GM19455 (cell line): ENCODE results near the gene AHNAK2.

Source experiments
- ATAC-seq: cut with Tn5 transposase; IDR thresholded peaks from one replicate; pipeline ENCODE4 v1.9.1; 2021; ENCODE audit not compliant: unreplicated experiment

Gene AHNAK2

DNA sequence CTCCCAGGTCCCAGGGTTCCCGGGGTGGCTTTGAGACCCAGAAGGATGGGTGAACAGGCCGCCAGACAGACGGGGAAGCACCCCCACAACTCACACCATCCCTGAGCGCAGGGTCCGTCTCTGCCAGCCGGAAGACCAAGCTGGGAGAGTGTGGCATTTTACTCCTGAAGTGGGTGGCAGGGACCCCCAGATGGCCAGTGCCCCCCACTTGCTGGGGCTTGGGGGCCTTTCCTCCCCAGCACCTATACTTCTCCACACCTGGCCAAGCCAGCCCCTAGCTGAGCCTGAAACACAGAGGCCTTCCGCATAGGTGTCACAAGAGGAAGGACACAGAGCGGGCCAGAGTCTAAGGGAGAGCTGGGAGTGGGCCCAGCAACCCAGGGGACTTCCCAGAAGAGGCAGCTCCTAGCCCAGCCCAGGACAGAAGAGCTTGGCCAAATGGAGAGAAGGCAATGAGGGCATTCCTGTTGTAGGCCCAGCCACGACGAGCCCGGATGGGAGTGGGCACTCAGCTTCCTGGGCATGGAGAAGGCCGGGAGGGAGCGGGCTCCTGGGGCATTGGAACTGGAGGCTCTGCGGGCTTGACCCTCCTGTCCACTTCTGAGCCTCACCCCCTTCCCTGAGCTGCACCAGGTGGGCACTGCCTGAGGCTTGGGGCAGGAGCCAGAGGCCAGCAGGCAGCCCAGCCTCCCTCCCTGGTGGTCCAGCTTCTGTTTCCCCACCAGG, 3.3 kb downstream of the AHNAK2 start:
- ATAC-seq: no peak

GRCh38 chr14:104974146-104974541, 4.0 kb downstream of the AHNAK2 start:
- ATAC-seq: no peak

DNA sequence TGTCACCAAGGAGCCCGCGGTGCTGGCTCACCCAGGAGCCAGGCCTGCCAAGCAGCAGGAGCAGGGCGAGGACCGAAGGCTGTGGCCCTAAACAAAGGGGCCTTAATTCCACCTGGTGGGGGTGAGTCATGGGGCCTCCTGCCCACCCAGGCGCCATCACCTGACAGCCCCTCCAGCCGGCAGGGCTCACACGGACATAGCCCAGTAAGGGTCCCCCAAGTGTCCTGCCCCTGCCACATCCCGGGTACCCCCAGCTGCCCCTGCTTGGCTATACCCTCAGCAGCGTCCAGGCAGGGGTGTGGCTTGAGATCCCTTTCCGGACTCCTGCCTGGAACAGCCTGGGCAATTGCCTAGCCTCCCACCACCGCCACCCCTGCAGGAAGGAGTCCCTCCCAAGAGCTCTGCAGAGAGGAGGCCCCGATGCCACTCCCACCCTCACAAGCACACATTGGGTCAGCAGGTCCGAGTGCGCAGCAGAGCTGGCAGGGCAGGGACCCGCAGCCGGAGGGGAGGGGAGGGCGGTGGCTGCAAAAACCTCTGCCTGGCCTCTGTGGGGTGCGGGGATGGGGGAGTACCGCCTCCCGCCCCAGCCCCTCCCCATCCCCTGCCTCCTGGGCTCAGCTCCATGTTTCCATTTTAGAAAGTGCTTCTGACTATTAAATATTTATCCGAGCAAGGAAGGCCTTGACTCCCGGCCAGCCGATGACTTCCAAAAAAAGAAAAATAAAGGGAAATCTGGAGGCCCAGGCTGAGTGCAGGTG, 4.6 kb downstream of the AHNAK2 start:
- no peak for ATAC-seq

- no peak for ATAC-seq
These were observed 5.1 kb downstream of the AHNAK2 start for GRCh38 chr14:104973135-104973384.

GRCh38 chr14:104972301-104973134, 5.7 kb downstream of the AHNAK2 start:
- ATAC-seq: no peak

DNA sequence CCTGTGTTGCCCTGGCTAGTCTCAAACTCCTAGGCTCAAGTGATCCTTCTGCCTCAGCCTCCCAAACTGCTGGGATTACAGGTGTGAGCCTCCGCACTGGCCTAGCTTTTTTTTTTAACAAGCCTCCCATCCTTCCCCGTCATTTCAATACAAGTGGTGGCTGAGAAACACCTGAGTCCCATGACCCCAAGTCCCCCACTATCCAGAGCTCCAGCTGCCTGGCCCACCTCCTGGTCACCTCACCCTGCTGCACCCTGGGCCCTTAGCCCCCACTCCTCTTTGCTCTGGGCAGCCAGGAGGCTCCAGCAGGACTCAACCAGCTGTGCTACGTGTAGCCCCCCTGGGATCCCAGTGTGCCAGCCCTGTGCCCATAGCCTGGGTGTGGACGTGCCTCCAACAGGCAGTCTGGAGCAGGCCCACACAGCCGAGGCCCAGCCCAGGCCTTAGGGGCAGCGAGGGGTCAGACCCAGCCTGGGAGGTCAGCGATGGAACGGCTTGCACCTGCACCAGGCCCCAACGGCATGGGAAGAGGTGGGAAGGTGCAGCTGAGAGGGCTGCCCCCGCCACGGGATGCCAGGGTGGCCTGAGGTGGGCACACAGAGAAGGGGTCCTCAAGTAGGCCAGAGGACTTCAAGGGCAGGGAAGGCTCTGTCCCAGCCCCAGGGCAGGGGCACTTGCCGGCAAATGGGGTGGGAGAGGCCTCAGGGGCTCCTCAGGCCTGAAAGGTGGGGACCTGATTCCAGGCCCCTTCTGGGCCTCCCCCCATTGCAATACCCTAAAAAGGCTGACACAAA, 6.5 kb downstream of the AHNAK2 start:
- no peak for ATAC-seq

- ATAC-seq: no peak
These were observed 7.7 kb downstream of the AHNAK2 start for GRCh38 chr14:104970231-104971068.

- ATAC-seq: no peak
These were observed 8.4 kb downstream of the AHNAK2 start for GRCh38 chr14:104969741-104970230.

- ATAC-seq: no peak
These were observed 9.4 kb downstream of the AHNAK2 start for GRCh38 chr14:104968541-104969401.

DNA sequence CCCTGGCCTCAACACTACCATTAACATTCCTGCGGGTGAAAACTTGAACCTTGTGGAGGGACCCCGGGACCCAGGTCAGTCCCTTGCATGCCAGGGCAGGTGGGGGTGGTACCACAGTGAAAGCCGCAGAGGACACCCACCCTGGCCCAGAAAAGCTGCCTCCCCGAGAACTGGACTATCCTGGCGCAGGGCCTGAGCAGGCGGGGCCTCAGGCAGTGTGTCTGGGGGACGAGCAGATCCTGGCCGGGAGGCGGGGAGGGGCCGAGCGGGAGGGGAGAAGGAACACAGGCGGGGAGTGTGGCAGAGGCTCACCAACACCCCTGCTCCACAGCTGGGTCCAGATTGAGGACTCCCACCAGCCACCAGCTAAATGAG, 10.0 kb downstream of the AHNAK2 start:
- no peak for ATAC-seq

DNA sequence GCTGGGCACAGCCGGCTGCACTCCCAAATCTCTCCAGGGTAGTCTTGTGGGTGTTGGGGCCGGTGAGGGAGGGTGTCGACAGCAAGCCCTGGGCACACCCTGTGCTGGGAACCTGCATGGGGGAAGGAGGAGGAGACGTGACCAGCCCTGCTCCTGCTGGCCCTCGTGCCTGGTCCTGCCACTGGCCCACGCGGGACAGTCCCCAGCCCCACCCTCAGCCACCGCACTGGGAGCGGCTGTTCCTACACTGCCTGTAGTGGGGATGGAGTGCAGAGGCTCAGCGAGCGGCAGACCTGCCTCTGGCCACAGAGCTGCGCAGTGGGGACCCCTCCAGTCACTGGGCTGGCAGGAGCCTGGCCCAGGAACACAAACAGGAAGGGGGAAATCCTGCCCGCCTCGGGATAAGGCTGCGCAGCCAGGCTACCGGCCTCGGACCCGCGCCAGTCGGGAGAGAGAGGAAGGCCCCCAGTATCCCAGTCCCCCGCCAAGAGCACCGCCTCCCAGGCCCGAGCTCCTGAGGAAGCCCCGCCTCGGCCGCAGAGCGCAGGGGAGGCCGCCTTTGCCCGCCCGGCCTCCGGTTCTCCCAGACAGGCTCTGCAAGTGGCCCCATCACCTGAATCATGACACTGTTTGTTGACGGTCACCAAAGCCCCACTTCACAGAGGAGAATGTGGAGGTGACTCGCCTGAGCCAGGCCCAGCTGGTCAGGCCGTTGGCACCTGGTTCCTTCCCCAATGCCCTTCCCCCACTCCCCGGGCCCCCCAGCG, 10.6 kb downstream of the AHNAK2 start:
- ATAC-seq: no peak

- no peak for ATAC-seq
These were observed 11.2 kb downstream of the AHNAK2 start for GRCh38 chr14:104966981-104967385.

DNA sequence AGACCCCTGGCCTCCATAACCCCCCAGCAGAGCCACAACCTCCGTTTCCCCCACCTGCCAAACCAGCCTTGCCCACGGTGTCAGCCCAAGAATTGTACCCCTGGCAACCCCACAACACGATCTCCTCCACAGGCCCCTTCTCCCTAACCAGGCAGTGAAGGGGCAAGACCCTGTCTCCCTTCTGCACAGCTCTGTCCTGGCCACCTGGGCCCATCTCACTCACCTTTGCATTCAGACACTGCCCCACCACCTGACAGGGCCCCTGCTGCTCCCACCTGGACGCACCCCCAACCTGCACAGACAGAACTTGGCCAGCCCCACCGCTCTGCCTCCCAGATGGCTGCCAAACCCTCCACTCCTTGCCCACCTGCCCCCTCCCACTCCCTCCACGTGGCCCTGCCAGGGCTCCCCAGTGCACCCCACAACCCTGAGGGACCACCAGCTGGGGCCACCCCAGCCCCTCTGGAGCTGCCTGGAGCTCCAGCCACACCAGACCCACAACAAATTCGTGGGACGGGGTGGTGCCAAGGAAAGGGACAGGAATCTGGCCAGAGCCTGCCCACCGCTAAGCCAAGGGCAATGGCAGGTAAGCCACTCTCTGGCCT, 11.8 kb downstream of the AHNAK2 start:
- ATAC-seq: no peak

DNA sequence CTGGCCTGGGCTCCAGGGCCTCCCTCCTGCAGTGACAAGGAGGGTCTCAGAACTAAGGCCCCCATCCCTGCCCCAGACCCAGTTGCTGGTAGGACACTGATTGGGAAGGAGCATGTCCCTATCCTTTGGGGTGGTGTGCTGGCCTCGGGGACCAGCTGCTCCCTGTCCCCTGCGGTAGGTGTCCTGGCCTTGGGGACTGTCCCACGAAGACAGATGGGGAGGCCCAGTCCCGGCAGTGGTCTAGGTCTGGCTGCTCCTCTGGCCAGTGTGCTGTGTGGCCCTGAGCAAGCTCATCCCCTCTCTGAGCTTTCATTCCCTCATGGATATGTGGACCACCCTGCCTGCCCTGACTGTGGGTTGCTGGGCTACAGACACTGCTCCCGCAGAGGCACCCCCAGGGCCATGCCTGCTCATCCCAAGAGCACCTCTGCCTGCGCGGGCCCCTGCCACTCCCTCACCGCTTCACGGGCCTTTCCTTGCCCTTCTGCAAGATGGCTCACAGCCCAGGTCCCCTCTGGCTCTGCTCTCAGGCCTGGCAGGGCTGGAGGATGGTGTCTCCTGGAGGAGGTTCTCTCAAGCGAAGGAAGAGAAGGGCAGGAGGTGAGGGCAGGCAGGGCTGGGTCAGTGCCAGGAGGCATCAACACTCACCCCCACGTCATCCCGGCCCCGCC, 12.5 kb downstream of the AHNAK2 start:
- ATAC-seq: no peak

DNA sequence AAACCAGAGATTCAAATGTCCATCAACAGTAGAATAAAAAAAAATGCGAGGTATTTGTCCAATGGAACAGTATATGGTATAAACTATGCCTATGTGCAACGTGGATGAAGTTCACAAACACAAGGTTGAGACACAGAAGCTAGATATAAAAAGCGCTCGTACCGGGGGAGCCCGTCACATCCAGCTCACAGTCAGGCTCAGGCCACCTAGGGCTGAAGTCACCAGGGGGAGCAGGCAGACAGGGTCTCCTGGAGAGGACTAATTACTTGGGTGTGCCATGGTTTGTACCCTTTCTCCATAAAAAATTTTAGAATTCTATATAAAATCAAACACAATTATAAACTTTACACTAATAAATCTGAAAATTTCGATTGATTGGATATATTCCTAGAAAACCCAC, 13.6 kb downstream of the AHNAK2 start:
- ATAC-seq: no peak

GRCh38 chr14:104957146-104958113, 20.7 kb downstream of the AHNAK2 start:
- ATAC-seq: no peak
